ENCODE data around the gene GTF3C5.
"Not testable (repeated sequence)": the region's sequence is repeated elsewhere in the genome, so short reads cannot be mapped to it uniquely, and the experiment has no call there.

- not testable (repeated sequence) for TF ChIP-seq CTCF, EZH2 (IDR thresholded peaks at IDR 0.05)
Measured at GRCh38 chr9:133062569-133062968, 31.8 kb downstream of the GTF3C5 start.
